K562 (cell line): Measurements from ENCODE around the gene THBS2. TPM values are rescaled to one million over a fixed set of nuclear protein-coding genes. Genes with fewer than 3 reads are reported as not detected.

Experiments
- ATAC-seq: fragments of 200-7000 bp; cut with Tn5 transposase; 3 replicates; pipeline ENCODE4 v1.9.1; 2020; ENCODE audit warnings: moderate library complexity
- BruUV-seq: library from RNA; stranded (reverse); fragments of 400-500 nt; replicated peaks from 2 replicates; lab custom pipeline; 2021; lab: Mats Ljungman, UMichigan
- CTCF ChIA-PET: fragments of 300-600 bp; formaldehyde crosslinking; extraction: SDS; loops from one replicate; lab custom pipeline; 2021; ENCODE audit warnings: low intra/inter-chr PET ratio; lab: Yijun Ruan, JAX
- POLR2A ChIA-PET: fragments of 300-600, 350-650 bp; sonication (Branson Sonifier 250); formaldehyde crosslinking; extraction: SDS; loops from one replicate; lab custom pipeline; 2021; ENCODE audit warnings: antibody characterized with exemption, inconsistent platforms; lab: Yijun Ruan, JAX
- DNase-seq, 4 experiments: peaks; one replicate each; pipeline versions ENCODE4 v3.0.0 to v3.0.0-alpha.2; 2011 to 2018; ENCODE audit warnings: low spot score in 3 of 4, mixed read lengths in 3 of 4; ENCODE audit errors: extremely low read depth in 1 of 4
- FAIRE-seq: peaks from 2 replicates; lab custom pipeline; 2011; peaks lifted over from hg19 to GRCh38; lab: Jason Lieb, UNC
- H2AFZ ChIP-seq: 2 replicates; pipeline ENCODE4 v1.6.0; 2011; ENCODE audit warnings: low read depth, low read length, control low read depth, inconsistent platforms
- H3K27ac ChIP-seq: fragments of 200-600 bp; 3 replicates; pipeline ENCODE4 v1.8.0; 2011; ENCODE audit warnings: low read depth, mild to moderate bottlenecking, control low read depth, inconsistent platforms, low read length, moderate library complexity, mixed read lengths; ENCODE audit errors: extremely low read depth
- H3K27me3 ChIP-seq, 2 experiments: fragments of 300-600 bp in 1 of 2; 2 replicates in 1 of 2; 3 replicates in 1 of 2; pipeline versions ENCODE4 v1.6.0 to v1.8.0; 2011; ENCODE audit warnings: inconsistent platforms in 2 of 2, low read length in 2 of 2, mild to moderate bottlenecking in 1 of 2, mixed read lengths in 1 of 2, moderate library complexity in 1 of 2; ENCODE audit not compliant: control insufficient read depth in 2 of 2, insufficient read depth in 2 of 2
- H3K36me3 ChIP-seq: fragments of 300-600 bp; 3 replicates; pipeline ENCODE4 v1.8.0; 2011; ENCODE audit warnings: mild to moderate bottlenecking, low read length, inconsistent platforms; ENCODE audit not compliant: control insufficient read depth, insufficient read depth
- H3K4me1 ChIP-seq, 2 experiments: fragments of 200-600 bp in 1 of 2; replicated peaks in 1 of 2; 2 replicates in 1 of 2; 3 replicates in 1 of 2; pipeline versions ENCODE4 v1.5.1 to v1.8.0; 2011; ENCODE audit warnings: inconsistent platforms in 2 of 2, low read length in 2 of 2, mild to moderate bottlenecking in 1 of 2, mixed read lengths in 1 of 2, moderate library complexity in 1 of 2; ENCODE audit not compliant: control insufficient read depth in 2 of 2, insufficient read depth in 2 of 2
- H3K4me2 ChIP-seq: 2 replicates; pipeline ENCODE4 v1.6.1; 2011; ENCODE audit warnings: low read length, control low read depth, inconsistent platforms, mixed read lengths; ENCODE audit not compliant: insufficient read depth
- H3K4me3 ChIP-seq: fragments of 200-600 bp; sonication (generic), shearing (Covaris generic); 2 replicates; pipeline ENCODE4 v1.5.1; 2016; ENCODE audit warnings: control low read depth, inconsistent platforms
- H3K79me2 ChIP-seq: fragments of 200-600 bp; 3 replicates; pipeline ENCODE4 v1.8.0; 2011; ENCODE audit warnings: low read length, inconsistent platforms; ENCODE audit not compliant: control insufficient read depth, insufficient read depth
- H3K9ac ChIP-seq, 2 experiments: 2 replicates each; pipeline versions ENCODE4 v1.6.0 to v1.6.1; 2011; ENCODE audit warnings: low read depth in 2 of 2, low read length in 2 of 2, control low read depth in 1 of 2, inconsistent platforms in 1 of 2, mild to moderate bottlenecking in 1 of 2, mixed read lengths in 1 of 2; ENCODE audit not compliant: insufficient read depth in 1 of 2
- H3K9me1 ChIP-seq: one replicate; pipeline ENCODE4 v1.6.0; 2011; ENCODE audit warnings: inconsistent platforms, mild to moderate bottlenecking, low read length, moderate library complexity; ENCODE audit not compliant: control insufficient read depth, insufficient read depth
- H3K9me3 ChIP-seq: replicated peaks from 2 replicates; pipeline ENCODE4 v1.5.1; 2011; ENCODE audit warnings: low read depth, low read length, inconsistent platforms; ENCODE audit not compliant: control insufficient read depth, insufficient read depth
- H4K20me1 ChIP-seq: replicated peaks from 2 replicates; pipeline ENCODE4 v1.6.1; 2011; ENCODE audit warnings: low read length, inconsistent platforms, mixed read lengths; ENCODE audit not compliant: control insufficient read depth, insufficient read depth
- CBFA2T2 ChIP-seq: fragments of 450-650 bp; conservative IDR thresholded peaks from 2 replicates; pipeline ENCODE4 v1.6.1; 2017; ENCODE audit warnings: mild to moderate bottlenecking
- CXXC5 ChIP-seq: fragments of 250-450 bp; sonication (Bioruptor Pico); IDR thresholded peaks from 2 replicates; pipeline ENCODE4 v1.8.0; 2022; ENCODE audit warnings: inconsistent platforms, mild to moderate bottlenecking, moderate library complexity
- HCFC1 ChIP-seq: IDR thresholded peaks from 2 replicates; pipeline ENCODE4 v1.6.1; 2012; ENCODE audit warnings: low read depth, low read length, improper control_type of control experiment
- HMGN3 ChIP-seq: IDR thresholded peaks from 2 replicates; pipeline ENCODE4 v1.6.1; 2011; ENCODE audit warnings: borderline replicate concordance, low read depth, mild to moderate bottlenecking, mixed read lengths, low read length; ENCODE audit not compliant: insufficient read length; ENCODE audit errors: extremely low read depth
- LEF1 ChIP-seq: fragments of 450-650 bp; IDR thresholded peaks from 2 replicates; pipeline ENCODE4 v1.6.1; 2016; ENCODE audit warnings: mild to moderate bottlenecking
- POLR2B ChIP-seq: fragments of 450-650 bp; IDR thresholded peaks from 2 replicates; pipeline ENCODE4 v1.6.1; 2018; ENCODE audit warnings: low read depth; ENCODE audit not compliant: partially characterized antibody
- RBM17 ChIP-seq: fragments of 200-400 bp; formaldehyde crosslinking; IDR thresholded peaks from 2 replicates; pipeline ENCODE4 v1.6.1; 2017; ENCODE audit warnings: low read depth, mild to moderate bottlenecking, low read length, borderline replicate concordance
- TFAM ChIP-seq: fragments of 250-450 bp; sonication (Bioruptor Pico); conservative IDR thresholded peaks from 2 replicates; pipeline ENCODE4 v1.5.0; 2021; ENCODE audit warnings: mild to moderate bottlenecking, moderate library complexity
- ZFP30 ChIP-seq: fragments of 250-450 bp; sonication (Bioruptor Pico); IDR thresholded peaks from 2 replicates; pipeline ENCODE4 v1.8.0; 2022; ENCODE audit warnings: moderate library complexity, mild to moderate bottlenecking, inconsistent platforms, borderline replicate concordance
- ZNF830 ChIP-seq: fragments of 250-450 bp; sonication (Bioruptor Pico); IDR thresholded peaks from 2 replicates; pipeline ENCODE4 v1.5.0; 2021; ENCODE audit warnings: mild to moderate bottlenecking
- WGBS: fragments of 100-300 bp; shearing (Covaris generic); methylation state at CpG from one replicate; pipeline ENCODE4 v1.1.6; 2016; ENCODE audit warnings: low coverage, mixed read lengths; ENCODE audit not compliant: insufficient coverage; ENCODE audit errors: missing lambda C conversion rate; 5-methylcytosine and 5-hydroxymethylcytosine counted together
- in situ Hi-C: fragments of 300-500 bp; cut with MboI; formaldehyde crosslinking; loops from 4 replicates; pipeline ENCODE4 v1.15.0; 2018; ENCODE audit warnings: inconsistent platforms, mixed read lengths
- intact Hi-C: fragments of 100-400 bp; cut with micrococcal nuclease; formaldehyde crosslinking; loops from 2 replicates; pipeline ENCODE4 v1.14.2; 2022
- polyA plus RNA-seq, 8 experiments: library from polyadenylated mRNA; depleted of rRNA in 4 of 8; stranded (reverse) in 5 of 8; unstranded in 3 of 8; fragments of >200 nt; fragmentation: Nextera tagmentation in 2 of 8; fragmentation: Illumina TruSeq in 1 of 8; extraction: Ambion mirVana in 2 of 8; extraction: Trizol in 1 of 8; gene quantifications; 2 replicates each; pipeline versions ENCODE4 v1.2.1 to v1.2.3, GENCODE V29; 2011 to 2014; ENCODE audit warnings: inconsistent platforms in 1 of 8, missing spikeins in 1 of 8
- total RNA-seq, 7 experiments: library from RNA; depleted of rRNA in 6 of 7; stranded (reverse); fragments of >200 nt in 6 of 7; fragmentation: Illumina TruSeq in 2 of 7; extraction: Trizol in 2 of 7; gene quantifications; 2 replicates each; pipeline versions ENCODE4 v1.2.1 to v1.2.3, GENCODE V29; 2011 to 2021; ENCODE audit warnings: low replicate concordance in 1 of 7
- TF ChIP-seq, protein P1 (sequence below): IDR thresholded peaks from 2 replicates; pipeline ENCODE4 v1.6.1; 2016; ENCODE audit warnings: missing genetic modification characterization, missing compliant biosample characterization
- TF ChIP-seq, protein P2 (sequence below): fragments of 450-650 bp; conservative IDR thresholded peaks from 2 replicates; pipeline ENCODE4 v1.6.1; 2016; ENCODE audit warnings: missing genetic modification characterization, low read depth, mild to moderate bottlenecking, control low read depth, missing compliant biosample characterization
- TF ChIP-seq, protein P3 (sequence below): fragments of 450-650 bp; IDR thresholded peaks from 2 replicates; pipeline ENCODE4 v1.6.1; 2018; ENCODE audit not compliant: partially characterized antibody

The THBS2 gene
- total and polyA plus RNA-seq, 9 of the 15 experiments (the other 6 are each of a cell fraction or from before 2014, with no cell fraction given): 0.03 to 0.11 (median 0.03) TPM; not detected in 6

GRCh38 chr6:169221264-169221663 is 32.4 kb downstream of the THBS2 start:
- peak; percentile 38; the same call in 1 of the 3 replicates for ATAC-seq
- no TSS peak for BruUV-seq

More at GRCh38 chr6:169221264-169221663, 32.4 kb downstream of the THBS2 start:
- ChIA-PET CTCF (no interaction called here), POLR2A (no interaction called here)
- intact Hi-C loops (no loop called here), in situ Hi-C loops (no loop called here)
- FAIRE-seq (no peak), DNase-seq (no peak)
- TF ChIP-seq TFAM (CRISPR knock-in tag) (no peak), POLR2B (no peak), LEF1 (no peak), RBM17 (no peak), CXXC5 (no peak), ZNF830 (CRISPR knock-in tag) (no peak), HCFC1 (no peak), CBFA2T2 (no peak), HMGN3 (no peak), ZFP30 (no peak)
- TF ChIP-seq, protein P1, sequence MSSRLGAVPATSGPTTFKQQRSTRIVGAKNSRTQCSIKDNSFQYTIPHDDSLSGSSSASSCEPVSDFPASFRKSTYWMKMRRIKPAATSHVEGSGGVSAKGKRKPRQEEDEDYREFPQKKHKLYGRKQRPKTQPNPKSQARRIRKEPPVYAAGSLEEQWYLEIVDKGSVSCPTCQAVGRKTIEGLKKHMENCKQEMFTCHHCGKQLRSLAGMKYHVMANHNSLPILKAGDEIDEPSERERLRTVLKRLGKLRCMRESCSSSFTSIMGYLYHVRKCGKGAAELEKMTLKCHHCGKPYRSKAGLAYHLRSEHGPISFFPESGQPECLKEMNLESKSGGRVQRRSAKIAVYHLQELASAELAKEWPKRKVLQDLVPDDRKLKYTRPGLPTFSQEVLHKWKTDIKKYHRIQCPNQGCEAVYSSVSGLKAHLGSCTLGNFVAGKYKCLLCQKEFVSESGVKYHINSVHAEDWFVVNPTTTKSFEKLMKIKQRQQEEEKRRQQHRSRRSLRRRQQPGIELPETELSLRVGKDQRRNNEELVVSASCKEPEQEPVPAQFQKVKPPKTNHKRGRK (tag): no peak
- TF ChIP-seq, protein P2, sequence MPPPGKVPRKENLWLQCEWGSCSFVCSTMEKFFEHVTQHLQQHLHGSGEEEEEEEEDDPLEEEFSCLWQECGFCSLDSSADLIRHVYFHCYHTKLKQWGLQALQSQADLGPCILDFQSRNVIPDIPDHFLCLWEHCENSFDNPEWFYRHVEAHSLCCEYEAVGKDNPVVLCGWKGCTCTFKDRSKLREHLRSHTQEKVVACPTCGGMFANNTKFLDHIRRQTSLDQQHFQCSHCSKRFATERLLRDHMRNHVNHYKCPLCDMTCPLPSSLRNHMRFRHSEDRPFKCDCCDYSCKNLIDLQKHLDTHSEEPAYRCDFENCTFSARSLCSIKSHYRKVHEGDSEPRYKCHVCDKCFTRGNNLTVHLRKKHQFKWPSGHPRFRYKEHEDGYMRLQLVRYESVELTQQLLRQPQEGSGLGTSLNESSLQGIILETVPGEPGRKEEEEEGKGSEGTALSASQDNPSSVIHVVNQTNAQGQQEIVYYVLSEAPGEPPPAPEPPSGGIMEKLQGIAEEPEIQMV: no peak
- TF ChIP-seq, protein P3, sequence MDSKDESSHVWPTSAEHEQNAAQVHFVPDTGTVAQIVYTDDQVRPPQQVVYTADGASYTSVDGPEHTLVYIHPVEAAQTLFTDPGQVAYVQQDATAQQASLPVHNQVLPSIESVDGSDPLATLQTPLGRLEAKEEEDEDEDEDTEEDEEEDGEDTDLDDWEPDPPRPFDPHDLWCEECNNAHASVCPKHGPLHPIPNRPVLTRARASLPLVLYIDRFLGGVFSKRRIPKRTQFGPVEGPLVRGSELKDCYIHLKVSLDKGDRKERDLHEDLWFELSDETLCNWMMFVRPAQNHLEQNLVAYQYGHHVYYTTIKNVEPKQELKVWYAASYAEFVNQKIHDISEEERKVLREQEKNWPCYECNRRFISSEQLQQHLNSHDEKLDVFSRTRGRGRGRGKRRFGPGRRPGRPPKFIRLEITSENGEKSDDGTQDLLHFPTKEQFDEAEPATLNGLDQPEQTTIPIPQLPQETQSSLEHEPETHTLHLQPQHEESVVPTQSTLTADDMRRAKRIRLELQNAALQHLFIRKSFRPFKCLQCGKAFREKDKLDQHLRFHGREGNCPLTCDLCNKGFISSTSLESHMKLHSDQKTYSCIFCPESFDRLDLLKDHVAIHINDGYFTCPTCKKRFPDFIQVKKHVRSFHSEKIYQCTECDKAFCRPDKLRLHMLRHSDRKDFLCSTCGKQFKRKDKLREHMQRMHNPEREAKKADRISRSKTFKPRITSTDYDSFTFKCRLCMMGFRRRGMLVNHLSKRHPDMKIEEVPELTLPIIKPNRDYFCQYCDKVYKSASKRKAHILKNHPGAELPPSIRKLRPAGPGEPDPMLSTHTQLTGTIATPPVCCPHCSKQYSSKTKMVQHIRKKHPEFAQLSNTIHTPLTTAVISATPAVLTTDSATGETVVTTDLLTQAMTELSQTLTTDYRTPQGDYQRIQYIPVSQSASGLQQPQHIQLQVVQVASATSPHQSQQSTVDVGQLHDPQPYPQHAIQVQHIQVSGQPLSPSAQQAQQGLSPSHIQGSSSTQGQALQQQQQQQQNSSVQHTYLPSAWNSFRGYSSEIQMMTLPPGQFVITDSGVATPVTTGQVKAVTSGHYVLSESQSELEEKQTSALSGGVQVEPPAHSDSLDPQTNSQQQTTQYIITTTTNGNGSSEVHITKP: no peak
- WGBS: under 1% methylated on average over 7 of the region's 7 CpGs
- no peaks in the 10 kb centered on the region for H3K36me3 ChIP-seq
- H3K9ac ChIP-seq: no peak overlapping the region
- no peak overlapping the region for H3K4me2 ChIP-seq
- peaks cover 2 to 3% of the 10 kb centered on the region in 2 experiments; a peak in 3 of 5 replicates for H3K4me1 ChIP-seq
- H3K79me2 ChIP-seq: no peaks in the 10 kb centered on the region
- no peak overlapping the region for H3K27ac ChIP-seq
- H4K20me1 ChIP-seq: peaks cover 5% of the 10 kb centered on the region; the same call in 1 of the 2 replicates
- H3K27me3 ChIP-seq: peaks cover 41 to 61% of the 10 kb centered on the region in 2 experiments; a peak in 4 of 5 replicates
- H2AFZ ChIP-seq: no peak overlapping the region
- no peaks in the 10 kb centered on the region; the same call in 1 of the 2 replicates for H3K9me3 ChIP-seq
- no peaks in the 10 kb centered on the region for H3K9me1 ChIP-seq
- H3K4me3 ChIP-seq: no peak overlapping the region
